Muscle layer of duodenum (tissue), 2 donors: Measurements from ENCODE around the gene PGLYRP1.

Source experiments
- H3K27ac ChIP-seq: one replicate; pipeline ENCODE4 v1.7.0; 2013; ENCODE audit warnings: mild to moderate bottlenecking, low read length
- H3K27me3 ChIP-seq: one replicate; pipeline ENCODE4 v1.7.0; 2013; ENCODE audit warnings: low read depth, mild to moderate bottlenecking, control low read depth, low read length
- H3K36me3 ChIP-seq, 2 donors: one replicate each; pipeline ENCODE4 v1.7.0; 2013; ENCODE audit warnings: low read length in 2 of 2, control low read depth in 1 of 2, mild to moderate bottlenecking in 1 of 2; ENCODE audit not compliant: insufficient read depth in 2 of 2, control insufficient read depth in 1 of 2
- H3K4me1 ChIP-seq, 2 donors: one replicate each; pipeline ENCODE4 v1.7.0; 2013; ENCODE audit warnings: low read length in 2 of 2, mild to moderate bottlenecking in 2 of 2, control low read depth in 1 of 2, moderate library complexity in 1 of 2; ENCODE audit not compliant: insufficient read depth in 2 of 2, control insufficient read depth in 1 of 2
- H3K4me3 ChIP-seq, 2 donors: one replicate each; pipeline ENCODE4 v1.7.0; 2013; ENCODE audit warnings: low read length in 2 of 2, low read depth in 1 of 2, mild to moderate bottlenecking in 1 of 2
- H3K9me3 ChIP-seq, 2 donors: one replicate each; pipeline ENCODE4 v1.7.0; 2013; ENCODE audit warnings: low read length in 2 of 2, control low read depth in 1 of 2, mild to moderate bottlenecking in 1 of 2; ENCODE audit not compliant: control insufficient read depth in 1 of 2
- donor health status: healthy.

Gene PGLYRP1

GRCh38 chr19:45975306-45976070 lies 47.4 kb downstream of the PGLYRP1 start:
- Histone ChIP-seq H3K27ac (no peak overlapping the region), H3K36me3 (no peaks in the 10 kb centered on the region), H3K27me3 (peaks cover 26% of the 10 kb centered on the region), H3K4me3 (no peak overlapping the region), H3K4me1 (no peaks in the 10 kb centered on the region), H3K9me3 (no peaks in the 10 kb centered on the region)

- Histone ChIP-seq H3K27ac (no peak within 1 kb of the TSS), H3K4me1 (no peaks in the 10 kb centered on the region), H3K36me3 (no peaks in the 10 kb centered on the region), H3K9me3 (no peaks in the 10 kb centered on the region), H3K27me3 (peaks cover 26% of the 10 kb centered on the region), H3K4me3 (peak within 1 kb of the TSS in 1 of 2 donors; percentile 35)
Measured at GRCh38 chr19:45973553-45974338, 49.1 kb downstream of the PGLYRP1 start, which contains the start of gene NOVA2. Gene NOVA2 (minus strand): TSS chr19:45973865. CDS start chr19:45973351, 514 bp downstream.

- peak overlapping the region in 1 of 2 donors; percentile 35 for H3K4me3 ChIP-seq
- H3K9me3 ChIP-seq: no peaks in the 10 kb centered on the region
- H3K27me3 ChIP-seq: peaks cover 26% of the 10 kb centered on the region
- H3K27ac ChIP-seq: no peak overlapping the region
- H3K4me1 ChIP-seq: no peaks in the 10 kb centered on the region
- no peaks in the 10 kb centered on the region for H3K36me3 ChIP-seq
Measured at GRCh38 chr19:45972947-45973540, 49.8 kb downstream of the PGLYRP1 start.

- H3K9me3 ChIP-seq: no peaks in the 10 kb centered on the region
- peak overlapping the region in 1 of 2 donors; percentile 35 for H3K4me3 ChIP-seq
- no peak overlapping the region for H3K27ac ChIP-seq
- H3K27me3 ChIP-seq: peaks cover 26% of the 10 kb centered on the region
- no peaks in the 10 kb centered on the region for H3K4me1 ChIP-seq
- H3K36me3 ChIP-seq: no peaks in the 10 kb centered on the region
Measured at GRCh38 chr19:45972081-45972946, 50.5 kb downstream of the PGLYRP1 start.

- Histone ChIP-seq H3K27ac (no peak overlapping the region), H3K4me3 (no peak overlapping the region)
Measured at GRCh38 chr19:45971260-45971902, 51.5 kb downstream of the PGLYRP1 start.

GRCh38 chr19:45969676-45970075 lies 53.2 kb downstream of the PGLYRP1 start:
- Histone ChIP-seq H3K9me3 (no peaks in the 10 kb centered on the region), H3K4me3 (no peak overlapping the region), H3K36me3 (no peaks in the 10 kb centered on the region), H3K4me1 (no peaks in the 10 kb centered on the region), H3K27me3 (peaks cover 19% of the 10 kb centered on the region), H3K27ac (no peak overlapping the region)

More at GRCh38 chr19:45971260-45971902, 51.5 kb downstream of the PGLYRP1 start:
- Histone ChIP-seq H3K4me1 (no peaks in the 10 kb centered on the region), H3K27me3 (peaks cover 26% of the 10 kb centered on the region), H3K9me3 (no peaks in the 10 kb centered on the region), H3K36me3 (no peaks in the 10 kb centered on the region)
